GM12878 (cell line): ENCODE data around the gene MGST3. TPM values are rescaled to one million over a fixed set of nuclear protein-coding genes. Genes with fewer than 3 reads are reported as not detected.

Experiments used
- ATAC-seq: fragments of 200-7000 bp; cut with Tn5 transposase; 3 replicates; pipeline ENCODE4 v1.9.1; 2020; ENCODE audit warnings: mild to moderate bottlenecking, moderate library complexity
- BruUV-seq: library from RNA; stranded (reverse); fragments of 400-500 nt; replicated peaks from 2 replicates; lab custom pipeline; 2021; lab: Mats Ljungman, UMichigan
- CTCF ChIA-PET: fragments of 300-600 bp; sonication (Branson Sonifier 250); formaldehyde crosslinking; extraction: SDS; loops from one replicate; lab custom pipeline; 2021; ENCODE audit warnings: inconsistent platforms; lab: Yijun Ruan, JAX
- POLR2A ChIA-PET: fragments of 350-600 bp; formaldehyde crosslinking; extraction: SDS; loops from one replicate; lab custom pipeline; 2021; ENCODE audit warnings: inconsistent platforms; lab: Charles Lee
- RAD21 ChIA-PET: fragments of 300-600 bp; sonication (Branson Sonifier 250); formaldehyde crosslinking; loops from one replicate; lab custom pipeline; 2023; ENCODE audit warnings: antibody characterized with exemption; ENCODE audit not compliant: unreplicated experiment; lab: Charles Lee
- SMC1A ChIA-PET: fragments of 300-600 bp; sonication (Branson Sonifier 250); formaldehyde crosslinking; loops from one replicate; lab custom pipeline; 2023; ENCODE audit not compliant: unreplicated experiment, uncharacterized antibody; lab: Charles Lee
- DNase-seq: peaks from one replicate; pipeline ENCODE4 v3.0.0-alpha.2; 2011; ENCODE audit warnings: low read depth, low spot score
- FAIRE-seq: peaks from 3 replicates; lab custom pipeline; 2011; peaks lifted over from hg19 to GRCh38; lab: Jason Lieb, UNC
- H2AFZ ChIP-seq: 2 replicates; pipeline ENCODE4 v1.6.0; 2011; ENCODE audit warnings: low read depth, low read length, control low read depth; ENCODE audit not compliant: control insufficient read depth
- H3K27ac ChIP-seq: 2 replicates; pipeline ENCODE4 v1.5.1; 2011; ENCODE audit warnings: control low read depth; ENCODE audit not compliant: control insufficient read depth, insufficient read depth
- H3K27me3 ChIP-seq, 2 experiments: replicated peaks in 1 of 2; 2 replicates each; pipeline versions ENCODE4 v1.6.0 to v1.6.1; 2011; ENCODE audit warnings: low read length in 1 of 2; ENCODE audit not compliant: control insufficient read depth in 2 of 2, insufficient read depth in 2 of 2
- H3K36me3 ChIP-seq, 2 experiments: 2 replicates each; pipeline ENCODE4 v1.5.1; 2011; ENCODE audit warnings: low read length in 1 of 2; ENCODE audit not compliant: control insufficient read depth in 2 of 2, insufficient read depth in 2 of 2
- H3K4me1 ChIP-seq: 2 replicates; pipeline ENCODE4 v1.6.1; 2011; ENCODE audit warnings: mild to moderate bottlenecking, low read length, moderate library complexity, mixed read lengths; ENCODE audit not compliant: control insufficient read depth, insufficient read depth
- H3K4me2 ChIP-seq: 2 replicates; pipeline ENCODE4 v1.6.0; 2011; ENCODE audit warnings: control low read depth; ENCODE audit not compliant: control insufficient read depth, insufficient read depth
- H3K4me3 ChIP-seq: fragments of 200-600 bp; sonication (generic); 2 replicates; pipeline ENCODE4 v1.5.1; 2016
- H3K79me2 ChIP-seq: 2 replicates; pipeline ENCODE4 v1.6.0; 2011; ENCODE audit warnings: low read length; ENCODE audit not compliant: control insufficient read depth, insufficient read depth
- H3K9ac ChIP-seq: 2 replicates; pipeline ENCODE4 v1.8.0; 2011; ENCODE audit warnings: low read length, control low read depth, mixed read lengths; ENCODE audit not compliant: control insufficient read depth, insufficient read depth
- H3K9me3 ChIP-seq: replicated peaks from 3 replicates; pipeline ENCODE4 v1.5.1; 2011; ENCODE audit warnings: mild to moderate bottlenecking, low read length; ENCODE audit not compliant: control insufficient read depth, insufficient read depth
- H4K20me1 ChIP-seq: 2 replicates; pipeline ENCODE4 v1.6.0; 2011; ENCODE audit not compliant: control insufficient read depth, insufficient read depth
- IRF5 ChIP-seq: fragments of 450-650 bp; IDR thresholded peaks from 2 replicates; pipeline ENCODE4 v1.6.1; 2017; ENCODE audit warnings: borderline replicate concordance
- TCF3 ChIP-seq: IDR thresholded peaks from 2 replicates; pipeline ENCODE4 v1.6.1; 2012; ENCODE audit warnings: low read depth, mild to moderate bottlenecking, low read length, borderline replicate concordance; ENCODE audit not compliant: insufficient read depth
- ZNF217 ChIP-seq: fragments of 450-650 bp; IDR thresholded peaks from 2 replicates; pipeline ENCODE4 v1.6.1; 2017; ENCODE audit warnings: antibody characterized with exemption, mild to moderate bottlenecking
- ZNF274 ChIP-seq: IDR thresholded peaks from one replicate; pipeline ENCODE4 v1.8.0; 2011; ENCODE audit not compliant: insufficient read length, insufficient read depth
- WGBS: methylation state at CpG from one replicate; pipeline ENCODE4 v1.1.6; 2016; ENCODE audit warnings: low lambda C conversion rate; ENCODE audit not compliant: insufficient replicate concordance, insufficient coverage; ENCODE audit errors: missing lambda C conversion rate; 5-methylcytosine and 5-hydroxymethylcytosine counted together
- in situ Hi-C: fragments of 300-500 bp; cut with MboI; formaldehyde crosslinking; loops from 9 replicates; pipeline ENCODE4 v1.14.3; 2018; ENCODE audit warnings: mixed read lengths
- intact Hi-C: fragments of 100-400 bp; cut with micrococcal nuclease; formaldehyde crosslinking; loops from one replicate; pipeline ENCODE4 v1.14.2; 2022; ENCODE audit not compliant: unreplicated experiment
- polyA plus RNA-seq, 11 experiments: library from polyadenylated mRNA; depleted of rRNA in 4 of 11; unstranded in 6 of 11; stranded (reverse) in 5 of 11; fragments of >200 nt; fragmentation: Nextera tagmentation in 4 of 11; fragmentation: Illumina TruSeq in 1 of 11; extraction: Ambion mirVana in 4 of 11; extraction: Trizol in 1 of 11; gene quantifications; 1 replicate in 1 of 11; 2 replicates in 10 of 11; pipeline versions ENCODE4 v1.2.1 to v1.2.3, GENCODE V29; 2011 to 2016; ENCODE audit warnings: inconsistent platforms in 2 of 11, missing spikeins in 2 of 11, low read depth in 1 of 11
- total RNA-seq, 4 experiments: library from RNA; depleted of rRNA in 3 of 4; stranded (reverse); fragments of >200 nt in 3 of 4; fragmentation: Illumina TruSeq in 1 of 4; extraction: Trizol in 1 of 4; gene quantifications; 2 replicates each; pipeline versions ENCODE4 v1.2.1 to v1.2.3, GENCODE V29; 2013 to 2021
- TF ChIP-seq, protein P1 (sequence below): fragments of 450-650 bp; conservative IDR thresholded peaks from 2 replicates; pipeline ENCODE4 v1.6.1; 2017; ENCODE audit warnings: mild to moderate bottlenecking, moderate library complexity

MGST3 gene
- total and polyA plus RNA-seq, 10 of the 15 experiments (the other 5 are each of a cell fraction or from before 2014, with no cell fraction given), result 37.3 to 145 (median 68.8) TPM

GRCh38 chr1:165697491-165697880 lies 66.5 kb downstream of the MGST3 start:
- CTCF ChIA-PET, result interaction anchor here (0.6 to 3.5 kb wide), 26 partner anchors 9 to 227 kb away, joined by 3 to 50 read pairs (median 5); partner anchors contain the start of genes MGST3 and TMCO1
- peak overlapping the region; percentile 73 for H3K4me3 ChIP-seq
- H3K4me2 ChIP-seq, result peak overlapping the region; percentile 79
- BruUV-seq, result no TSS peak
- RAD21 ChIA-PET, result interaction anchor here (0.7 to 2.8 kb wide), 14 partner anchors 11 to 304 kb away, joined by 3 to 24 read pairs (median 4); partner anchors contain the start of genes MGST3 and TMCO1
- H3K9me3 ChIP-seq, result peaks cover 2% of the 10 kb centered on the region; the same call in 1 of the 3 replicates
- DNase-seq, result no peak
- peak overlapping the region; percentile 87 for H3K9ac ChIP-seq
- FAIRE-seq, result no peak
- H3K27ac ChIP-seq, result peak overlapping the region; percentile 93
- in situ Hi-C loops, result no loop called here
- no peaks in the 10 kb centered on the region for H4K20me1 ChIP-seq
- ATAC-seq, result no peak
- POLR2A ChIA-PET, result interaction anchor here (0.5 to 2.7 kb wide), 7 partner anchors 11 to 162 kb away, joined by 3 to 13 read pairs (median 4); partner anchors contain the start of gene MGST3
- 7% methylated on average over 8 of the region's 8 CpGs for WGBS
- no peaks in the 10 kb centered on the region; the same call in 1 of the 2 replicates for H3K4me1 ChIP-seq
- SMC1A ChIA-PET, result interaction anchor here (0.9 to 3.9 kb wide), 15 partner anchors 11 to 218 kb away, joined by 3 to 39 read pairs (median 4); partner anchors contain the start of gene TMCO1
- TF ChIP-seq ZNF274 (no peak), ZNF217 (0 out of 2 replicates have a peak, but pooled peaks have one; percentile 43), IRF5 (no peak), TCF3 (no peak)
- TF ChIP-seq, protein P1, sequence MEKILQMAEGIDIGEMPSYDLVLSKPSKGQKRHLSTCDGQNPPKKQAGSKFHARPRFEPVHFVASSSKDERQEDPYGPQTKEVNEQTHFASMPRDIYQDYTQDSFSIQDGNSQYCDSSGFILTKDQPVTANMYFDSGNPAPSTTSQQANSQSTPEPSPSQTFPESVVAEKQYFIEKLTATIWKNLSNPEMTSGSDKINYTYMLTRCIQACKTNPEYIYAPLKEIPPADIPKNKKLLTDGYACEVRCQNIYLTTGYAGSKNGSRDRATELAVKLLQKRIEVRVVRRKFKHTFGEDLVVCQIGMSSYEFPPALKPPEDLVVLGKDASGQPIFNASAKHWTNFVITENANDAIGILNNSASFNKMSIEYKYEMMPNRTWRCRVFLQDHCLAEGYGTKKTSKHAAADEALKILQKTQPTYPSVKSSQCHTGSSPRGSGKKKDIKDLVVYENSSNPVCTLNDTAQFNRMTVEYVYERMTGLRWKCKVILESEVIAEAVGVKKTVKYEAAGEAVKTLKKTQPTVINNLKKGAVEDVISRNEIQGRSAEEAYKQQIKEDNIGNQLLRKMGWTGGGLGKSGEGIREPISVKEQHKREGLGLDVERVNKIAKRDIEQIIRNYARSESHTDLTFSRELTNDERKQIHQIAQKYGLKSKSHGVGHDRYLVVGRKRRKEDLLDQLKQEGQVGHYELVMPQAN, result no peak
- TF ChIP-seq, all 136 proteins: peak for 1
- intact Hi-C loops, result loop anchor here (2.0 to 5.0 kb wide), 2 partner anchors 65 to 97 kb away; partner anchors contain the start of gene MGST3
- Histone ChIP-seq H3K27me3 (no peaks in the 10 kb centered on the region), H3K36me3 (peaks cover 0 to 3% of the 10 kb centered on the region in 2 experiments; a peak in 1 of 4 replicates), H2AFZ (peak overlapping the region; percentile 100; the same call in 1 of the 2 replicates), H3K79me2 (peaks cover 29% of the 10 kb centered on the region)
